GM12878 (cell line): ENCODE results near the gene SNU13. TPM values are rescaled to one million over a fixed set of nuclear protein-coding genes. Genes with fewer than 3 reads are reported as not detected.

Experiments used
- ATAC-seq: fragments of 200-7000 bp; cut with Tn5 transposase; 3 replicates; pipeline ENCODE4 v1.9.1; 2020; ENCODE audit warnings: mild to moderate bottlenecking, moderate library complexity
- BruUV-seq: library from RNA; stranded (reverse); fragments of 400-500 nt; replicated peaks from 2 replicates; lab custom pipeline; 2021; lab: Mats Ljungman, UMichigan
- CTCF ChIA-PET: fragments of 300-600 bp; sonication (Branson Sonifier 250); formaldehyde crosslinking; extraction: SDS; loops from one replicate; lab custom pipeline; 2021; ENCODE audit warnings: inconsistent platforms; lab: Yijun Ruan, JAX
- POLR2A ChIA-PET: fragments of 350-600 bp; formaldehyde crosslinking; extraction: SDS; loops from one replicate; lab custom pipeline; 2021; ENCODE audit warnings: inconsistent platforms; lab: Charles Lee
- RAD21 ChIA-PET: fragments of 300-600 bp; sonication (Branson Sonifier 250); formaldehyde crosslinking; loops from one replicate; lab custom pipeline; 2023; ENCODE audit warnings: antibody characterized with exemption; ENCODE audit not compliant: unreplicated experiment; lab: Charles Lee
- SMC1A ChIA-PET: fragments of 300-600 bp; sonication (Branson Sonifier 250); formaldehyde crosslinking; loops from one replicate; lab custom pipeline; 2023; ENCODE audit not compliant: unreplicated experiment, uncharacterized antibody; lab: Charles Lee
- DNase-seq: peaks from one replicate; pipeline ENCODE4 v3.0.0-alpha.2; 2011; ENCODE audit warnings: low read depth, low spot score
- FAIRE-seq: peaks from 3 replicates; lab custom pipeline; 2011; peaks lifted over from hg19 to GRCh38; lab: Jason Lieb, UNC
- H2AFZ ChIP-seq: 2 replicates; pipeline ENCODE4 v1.6.0; 2011; ENCODE audit warnings: low read depth, low read length, control low read depth; ENCODE audit not compliant: control insufficient read depth
- H3K27ac ChIP-seq: 2 replicates; pipeline ENCODE4 v1.5.1; 2011; ENCODE audit warnings: control low read depth; ENCODE audit not compliant: control insufficient read depth, insufficient read depth
- H3K27me3 ChIP-seq, 2 experiments: replicated peaks in 1 of 2; 2 replicates each; pipeline versions ENCODE4 v1.6.0 to v1.6.1; 2011; ENCODE audit warnings: low read length in 1 of 2; ENCODE audit not compliant: control insufficient read depth in 2 of 2, insufficient read depth in 2 of 2
- H3K36me3 ChIP-seq, 2 experiments: 2 replicates each; pipeline ENCODE4 v1.5.1; 2011; ENCODE audit warnings: low read length in 1 of 2; ENCODE audit not compliant: control insufficient read depth in 2 of 2, insufficient read depth in 2 of 2
- H3K4me1 ChIP-seq: 2 replicates; pipeline ENCODE4 v1.6.1; 2011; ENCODE audit warnings: mild to moderate bottlenecking, low read length, moderate library complexity, mixed read lengths; ENCODE audit not compliant: control insufficient read depth, insufficient read depth
- H3K4me2 ChIP-seq: 2 replicates; pipeline ENCODE4 v1.6.0; 2011; ENCODE audit warnings: control low read depth; ENCODE audit not compliant: control insufficient read depth, insufficient read depth
- H3K4me3 ChIP-seq: fragments of 200-600 bp; sonication (generic); 2 replicates; pipeline ENCODE4 v1.5.1; 2016
- H3K79me2 ChIP-seq: 2 replicates; pipeline ENCODE4 v1.6.0; 2011; ENCODE audit warnings: low read length; ENCODE audit not compliant: control insufficient read depth, insufficient read depth
- H3K9ac ChIP-seq: 2 replicates; pipeline ENCODE4 v1.8.0; 2011; ENCODE audit warnings: low read length, control low read depth, mixed read lengths; ENCODE audit not compliant: control insufficient read depth, insufficient read depth
- H3K9me3 ChIP-seq: replicated peaks from 3 replicates; pipeline ENCODE4 v1.5.1; 2011; ENCODE audit warnings: mild to moderate bottlenecking, low read length; ENCODE audit not compliant: control insufficient read depth, insufficient read depth
- H4K20me1 ChIP-seq: 2 replicates; pipeline ENCODE4 v1.6.0; 2011; ENCODE audit not compliant: control insufficient read depth, insufficient read depth
- POU2F2 ChIP-seq: IDR thresholded peaks from 3 replicates; pipeline ENCODE4 v1.6.1; 2011; ENCODE audit warnings: low read depth, mild to moderate bottlenecking, low read length, borderline replicate concordance
- RAD51 ChIP-seq: fragments of 450-650 bp; IDR thresholded peaks from 2 replicates; pipeline ENCODE4 v1.6.1; 2016; ENCODE audit warnings: moderate library complexity, mild to moderate bottlenecking, inconsistent platforms
- TARDBP ChIP-seq: IDR thresholded peaks from 2 replicates; pipeline ENCODE4 v1.6.1; 2016; ENCODE audit warnings: borderline replicate concordance
- WGBS: methylation state at CpG from one replicate; pipeline ENCODE4 v1.1.6; 2016; ENCODE audit warnings: low lambda C conversion rate; ENCODE audit not compliant: insufficient replicate concordance, insufficient coverage; ENCODE audit errors: missing lambda C conversion rate; 5-methylcytosine and 5-hydroxymethylcytosine counted together
- in situ Hi-C: fragments of 300-500 bp; cut with MboI; formaldehyde crosslinking; loops from 9 replicates; pipeline ENCODE4 v1.14.3; 2018; ENCODE audit warnings: mixed read lengths
- intact Hi-C: fragments of 100-400 bp; cut with micrococcal nuclease; formaldehyde crosslinking; loops from one replicate; pipeline ENCODE4 v1.14.2; 2022; ENCODE audit not compliant: unreplicated experiment
- polyA plus RNA-seq, 11 experiments: library from polyadenylated mRNA; depleted of rRNA in 4 of 11; unstranded in 6 of 11; stranded (reverse) in 5 of 11; fragments of >200 nt; fragmentation: Nextera tagmentation in 4 of 11; fragmentation: Illumina TruSeq in 1 of 11; extraction: Ambion mirVana in 4 of 11; extraction: Trizol in 1 of 11; gene quantifications; 1 replicate in 1 of 11; 2 replicates in 10 of 11; pipeline versions ENCODE4 v1.2.1 to v1.2.3, GENCODE V29; 2011 to 2016; ENCODE audit warnings: inconsistent platforms in 2 of 11, missing spikeins in 2 of 11, low read depth in 1 of 11
- total RNA-seq, 4 experiments: library from RNA; depleted of rRNA in 3 of 4; stranded (reverse); fragments of >200 nt in 3 of 4; fragmentation: Illumina TruSeq in 1 of 4; extraction: Trizol in 1 of 4; gene quantifications; 2 replicates each; pipeline versions ENCODE4 v1.2.1 to v1.2.3, GENCODE V29; 2013 to 2021
- TF ChIP-seq, protein P1 (sequence below): IDR thresholded peaks from 2 replicates; pipeline ENCODE4 v1.6.1; 2011; ENCODE audit warnings: borderline replicate concordance, low read depth, mild to moderate bottlenecking, moderate library complexity, low read length; ENCODE audit not compliant: insufficient read depth, poor library complexity, severe bottlenecking
- TF ChIP-seq, protein P2 (sequence below): fragments of 450-650 bp; IDR thresholded peaks from 2 replicates; pipeline ENCODE4 v1.6.1; 2017; ENCODE audit warnings: low read depth, mild to moderate bottlenecking, moderate library complexity
- TF ChIP-seq, protein P3 (sequence below), 3 experiments: IDR thresholded peaks in 2 of 3; conservative IDR thresholded peaks in 1 of 3; 2 replicates each; pipeline ENCODE4 v1.5.1; 2011; ENCODE audit warnings: low read depth in 3 of 3, low read length in 3 of 3, mild to moderate bottlenecking in 3 of 3, control low read depth in 2 of 3, moderate library complexity in 2 of 3, inconsistent platforms in 1 of 3, mixed read lengths in 1 of 3; ENCODE audit not compliant: control insufficient read depth in 2 of 3, insufficient read depth in 1 of 3; ENCODE audit errors: extremely low read depth in 1 of 3
- TF ChIP-seq, protein P4 (sequence below): fragments of 450-650 bp; formaldehyde crosslinking; IDR thresholded peaks from 2 replicates; pipeline ENCODE4 v1.4.0; 2020; ENCODE audit warnings: mild to moderate bottlenecking, moderate library complexity

SNU13 gene
- total and polyA plus RNA-seq, 10 of the 15 experiments (the other 5 are each of a cell fraction or from before 2014, with no cell fraction given) = 157 to 870 (median 256) TPM

DNA sequence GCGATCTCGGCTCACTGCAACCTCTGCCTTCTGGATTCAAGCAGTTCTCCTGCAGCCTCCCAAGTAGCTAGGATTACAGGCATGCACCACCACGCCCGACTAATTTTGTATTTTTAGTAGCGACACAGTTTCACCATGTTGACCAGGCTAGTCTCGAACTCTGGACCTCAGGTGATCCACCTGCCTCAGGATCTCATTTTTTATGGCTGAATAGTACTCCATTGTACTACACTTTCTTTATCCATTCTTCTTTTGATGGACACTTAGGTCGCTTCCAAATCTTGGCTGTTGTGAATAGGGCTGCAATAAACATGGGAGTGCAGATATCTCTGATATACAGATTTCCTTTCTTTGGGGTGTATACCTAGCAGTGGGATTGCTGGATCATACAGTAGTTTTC lies 46.8 kb downstream of the SNU13 start (continued):
- TF ChIP-seq, protein P1, sequence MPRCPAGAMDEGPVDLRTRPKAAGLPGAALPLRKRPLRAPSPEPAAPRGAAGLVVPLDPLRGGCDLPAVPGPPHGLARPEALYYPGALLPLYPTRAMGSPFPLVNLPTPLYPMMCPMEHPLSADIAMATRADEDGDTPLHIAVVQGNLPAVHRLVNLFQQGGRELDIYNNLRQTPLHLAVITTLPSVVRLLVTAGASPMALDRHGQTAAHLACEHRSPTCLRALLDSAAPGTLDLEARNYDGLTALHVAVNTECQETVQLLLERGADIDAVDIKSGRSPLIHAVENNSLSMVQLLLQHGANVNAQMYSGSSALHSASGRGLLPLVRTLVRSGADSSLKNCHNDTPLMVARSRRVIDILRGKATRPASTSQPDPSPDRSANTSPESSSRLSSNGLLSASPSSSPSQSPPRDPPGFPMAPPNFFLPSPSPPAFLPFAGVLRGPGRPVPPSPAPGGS = no peak
- no peak for TF ChIP-seq RAD51

DNA sequence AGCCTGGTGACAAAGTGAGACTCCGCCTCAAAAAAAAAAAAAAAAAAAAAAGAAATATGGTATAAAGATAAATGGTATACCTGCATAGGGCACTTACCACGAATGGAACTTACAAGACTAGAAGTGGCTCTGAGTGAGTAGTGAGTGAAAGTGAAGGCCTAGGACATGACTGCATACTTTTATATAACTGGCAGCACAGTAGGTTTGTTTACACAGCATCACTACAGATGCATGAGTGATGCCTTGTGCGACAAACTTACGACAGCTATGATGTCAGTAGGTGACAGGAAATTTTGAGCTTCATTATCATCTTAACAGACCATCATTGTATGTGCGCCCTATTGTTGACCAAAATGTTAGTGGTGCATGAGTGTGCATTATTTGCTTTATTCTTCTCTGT lies 49.9 kb downstream of the SNU13 start:
- POLR2A ChIA-PET = interaction anchor here (0.7 to 1.4 kb wide), 3 partner anchors 13 to 49 kb away, joined by 4 to 9 read pairs (median 7); partner anchors contain the start of genes DESI1, PMM1 and XRCC6

More for the DNA sequence above, 49.9 kb downstream of the SNU13 start:
- SMC1A ChIA-PET = interaction anchor here (0.6 kb wide), 1 partner anchor 16 kb away, joined by 3 read pairs; no protein-coding TSS in a partner anchor
- ATAC-seq (no peak), FAIRE-seq (no peak), DNase-seq (no peak)
- in situ Hi-C loops (no loop called here), intact Hi-C loops (no loop called here)
- no peak overlapping the region for H3K9ac ChIP-seq
- no peak overlapping the region for H2AFZ ChIP-seq
- CTCF ChIA-PET = no interaction called here
- H3K4me2 ChIP-seq = no peak overlapping the region
- H3K27me3 ChIP-seq = no peaks in the 10 kb centered on the region
- 98% methylated on average over 4 of the region's 5 CpGs for WGBS
- TF ChIP-seq TARDBP = no peak
- TF ChIP-seq POU2F2 = no peak
- TF ChIP-seq, protein P2, sequence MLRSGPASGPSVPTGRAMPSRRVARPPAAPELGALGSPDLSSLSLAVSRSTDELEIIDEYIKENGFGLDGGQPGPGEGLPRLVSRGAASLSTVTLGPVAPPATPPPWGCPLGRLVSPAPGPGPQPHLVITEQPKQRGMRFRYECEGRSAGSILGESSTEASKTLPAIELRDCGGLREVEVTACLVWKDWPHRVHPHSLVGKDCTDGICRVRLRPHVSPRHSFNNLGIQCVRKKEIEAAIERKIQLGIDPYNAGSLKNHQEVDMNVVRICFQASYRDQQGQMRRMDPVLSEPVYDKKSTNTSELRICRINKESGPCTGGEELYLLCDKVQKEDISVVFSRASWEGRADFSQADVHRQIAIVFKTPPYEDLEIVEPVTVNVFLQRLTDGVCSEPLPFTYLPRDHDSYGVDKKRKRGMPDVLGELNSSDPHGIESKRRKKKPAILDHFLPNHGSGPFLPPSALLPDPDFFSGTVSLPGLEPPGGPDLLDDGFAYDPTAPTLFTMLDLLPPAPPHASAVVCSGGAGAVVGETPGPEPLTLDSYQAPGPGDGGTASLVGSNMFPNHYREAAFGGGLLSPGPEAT = no peak
- TF ChIP-seq, protein P3, sequence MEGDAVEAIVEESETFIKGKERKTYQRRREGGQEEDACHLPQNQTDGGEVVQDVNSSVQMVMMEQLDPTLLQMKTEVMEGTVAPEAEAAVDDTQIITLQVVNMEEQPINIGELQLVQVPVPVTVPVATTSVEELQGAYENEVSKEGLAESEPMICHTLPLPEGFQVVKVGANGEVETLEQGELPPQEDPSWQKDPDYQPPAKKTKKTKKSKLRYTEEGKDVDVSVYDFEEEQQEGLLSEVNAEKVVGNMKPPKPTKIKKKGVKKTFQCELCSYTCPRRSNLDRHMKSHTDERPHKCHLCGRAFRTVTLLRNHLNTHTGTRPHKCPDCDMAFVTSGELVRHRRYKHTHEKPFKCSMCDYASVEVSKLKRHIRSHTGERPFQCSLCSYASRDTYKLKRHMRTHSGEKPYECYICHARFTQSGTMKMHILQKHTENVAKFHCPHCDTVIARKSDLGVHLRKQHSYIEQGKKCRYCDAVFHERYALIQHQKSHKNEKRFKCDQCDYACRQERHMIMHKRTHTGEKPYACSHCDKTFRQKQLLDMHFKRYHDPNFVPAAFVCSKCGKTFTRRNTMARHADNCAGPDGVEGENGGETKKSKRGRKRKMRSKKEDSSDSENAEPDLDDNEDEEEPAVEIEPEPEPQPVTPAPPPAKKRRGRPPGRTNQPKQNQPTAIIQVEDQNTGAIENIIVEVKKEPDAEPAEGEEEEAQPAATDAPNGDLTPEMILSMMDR (IDR thresholded peaks at IDR 0.05 in 2 of 3, conservative IDR thresholded peaks at IDR 0.05 in 1 of 3; ENCODE audit: control insufficient read depth in 2 of 3, extremely low read depth in 1 of 3, insufficient read depth in 1 of 3, low read depth in 3 of 3, low read length in 3 of 3) = no peak
- TF ChIP-seq, protein P4, sequence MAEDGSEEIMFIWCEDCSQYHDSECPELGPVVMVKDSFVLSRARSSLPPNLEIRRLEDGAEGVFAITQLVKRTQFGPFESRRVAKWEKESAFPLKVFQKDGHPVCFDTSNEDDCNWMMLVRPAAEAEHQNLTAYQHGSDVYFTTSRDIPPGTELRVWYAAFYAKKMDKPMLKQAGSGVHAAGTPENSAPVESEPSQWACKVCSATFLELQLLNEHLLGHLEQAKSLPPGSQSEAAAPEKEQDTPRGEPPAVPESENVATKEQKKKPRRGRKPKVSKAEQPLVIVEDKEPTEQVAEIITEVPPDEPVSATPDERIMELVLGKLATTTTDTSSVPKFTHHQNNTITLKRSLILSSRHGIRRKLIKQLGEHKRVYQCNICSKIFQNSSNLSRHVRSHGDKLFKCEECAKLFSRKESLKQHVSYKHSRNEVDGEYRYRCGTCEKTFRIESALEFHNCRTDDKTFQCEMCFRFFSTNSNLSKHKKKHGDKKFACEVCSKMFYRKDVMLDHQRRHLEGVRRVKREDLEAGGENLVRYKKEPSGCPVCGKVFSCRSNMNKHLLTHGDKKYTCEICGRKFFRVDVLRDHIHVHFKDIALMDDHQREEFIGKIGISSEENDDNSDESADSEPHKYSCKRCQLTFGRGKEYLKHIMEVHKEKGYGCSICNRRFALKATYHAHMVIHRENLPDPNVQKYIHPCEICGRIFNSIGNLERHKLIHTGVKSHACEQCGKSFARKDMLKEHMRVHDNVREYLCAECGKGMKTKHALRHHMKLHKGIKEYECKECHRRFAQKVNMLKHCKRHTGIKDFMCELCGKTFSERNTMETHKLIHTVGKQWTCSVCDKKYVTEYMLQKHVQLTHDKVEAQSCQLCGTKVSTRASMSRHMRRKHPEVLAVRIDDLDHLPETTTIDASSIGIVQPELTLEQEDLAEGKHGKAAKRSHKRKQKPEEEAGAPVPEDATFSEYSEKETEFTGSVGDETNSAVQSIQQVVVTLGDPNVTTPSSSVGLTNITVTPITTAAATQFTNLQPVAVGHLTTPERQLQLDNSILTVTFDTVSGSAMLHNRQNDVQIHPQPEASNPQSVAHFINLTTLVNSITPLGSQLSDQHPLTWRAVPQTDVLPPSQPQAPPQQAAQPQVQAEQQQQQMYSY (CRISPR knock-in tag) = no peak
- RAD21 ChIA-PET = no interaction called here
- H3K9me3 ChIP-seq = no peaks in the 10 kb centered on the region
- no peaks in the 10 kb centered on the region for H3K79me2 ChIP-seq
- no peak overlapping the region for H3K27ac ChIP-seq
- H3K4me1 ChIP-seq = no peaks in the 10 kb centered on the region
- BruUV-seq = no TSS peak
- H4K20me1 ChIP-seq = no peaks in the 10 kb centered on the region; the same call in 1 of the 2 replicates
- no peak overlapping the region for H3K4me3 ChIP-seq
- peaks cover 23 to 32% of the 10 kb centered on the region in 2 experiments for H3K36me3 ChIP-seq
